HG02623 (cell line): ENCODE results near the gene MEIS1.
A peak's percentile ranks its signal among the peaks of the same experiment; 100 is the strongest.
"Not testable (repeated sequence)": the region's sequence is repeated elsewhere in the genome, so short reads cannot be mapped to it uniquely, and the experiment has no call there.

Experiments
- ATAC-seq: cut with Tn5 transposase; IDR thresholded peaks from one replicate; pipeline ENCODE4 v1.9.1; 2021; ENCODE audit warnings: moderate library complexity; ENCODE audit not compliant: unreplicated experiment

The MEIS1 gene

DNA sequence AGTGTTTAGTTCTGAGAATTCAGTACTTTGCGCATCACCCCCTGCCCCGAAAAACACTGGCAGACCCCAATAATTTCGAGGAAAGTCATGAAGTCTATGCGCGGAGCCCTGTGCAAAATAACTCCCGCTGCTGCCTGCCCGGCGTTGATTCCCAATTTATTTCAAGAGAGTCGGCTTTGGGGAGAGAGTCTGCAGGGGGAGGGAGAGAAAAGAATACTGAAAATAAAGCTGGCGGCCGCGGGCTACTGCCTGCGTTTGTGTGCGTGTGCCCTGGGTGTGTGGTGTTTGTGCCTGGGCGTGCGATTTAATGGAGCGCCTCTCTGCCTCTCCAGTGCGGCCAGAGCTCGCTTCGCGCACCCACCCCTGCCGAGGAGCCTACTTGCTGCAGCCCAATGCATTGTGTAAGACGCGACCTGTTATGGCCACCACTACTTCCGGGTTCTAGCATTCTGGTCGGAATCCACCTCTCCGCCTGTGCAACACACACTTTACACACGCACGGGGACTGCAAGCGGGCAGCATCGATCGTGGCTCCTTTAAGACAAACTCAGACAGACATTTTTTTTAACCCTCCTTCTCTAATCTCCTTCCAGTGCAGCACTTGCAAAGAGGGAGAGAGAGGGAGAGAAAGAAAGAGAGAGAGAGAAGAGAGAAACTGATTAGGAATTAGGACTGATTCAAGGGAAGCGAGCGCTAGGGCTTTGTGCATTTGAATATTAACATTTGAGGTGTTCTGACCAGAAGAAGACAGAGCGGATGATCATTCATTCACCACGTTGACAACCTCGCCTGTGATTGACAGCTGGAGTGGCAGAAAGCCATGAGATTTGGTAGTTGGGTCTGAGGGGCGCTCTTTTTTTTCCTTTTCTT, at the start of gene MEIS1:
Gene MEIS1, plus strand, starts transcription at position 447 of the 870 bp plus-strand sequence. CDS start 732 bp downstream, outside the sequence.
- ATAC-seq: peak; percentile 64

- ATAC-seq: no peak
Measured at GRCh38 chr2:66387016-66387753, 47.7 kb upstream of the MEIS1 start.

GRCh38 chr2:66389651-66390131, 45.2 kb upstream of the MEIS1 start:
- ATAC-seq: no peak

DNA sequence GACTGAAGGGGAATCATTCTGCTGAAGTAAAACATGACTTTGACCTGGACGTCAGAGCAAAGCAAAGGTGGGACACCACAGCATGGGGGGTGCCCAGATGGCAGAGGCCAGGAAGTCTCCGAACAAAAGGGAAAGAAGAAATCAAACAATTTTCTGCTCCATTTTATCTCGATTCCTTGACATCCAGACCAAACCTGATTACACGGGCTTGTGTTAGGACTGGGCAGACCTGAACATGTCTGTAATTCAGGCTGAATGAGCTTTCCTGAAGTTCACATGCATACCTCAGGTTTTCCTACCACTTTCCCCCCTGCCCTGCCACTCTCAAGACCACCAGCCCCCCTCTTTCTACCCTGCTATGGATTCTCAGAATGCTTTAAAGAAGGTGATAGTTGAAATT, 44.8 kb upstream of the MEIS1 start:
- no peak for ATAC-seq

DNA sequence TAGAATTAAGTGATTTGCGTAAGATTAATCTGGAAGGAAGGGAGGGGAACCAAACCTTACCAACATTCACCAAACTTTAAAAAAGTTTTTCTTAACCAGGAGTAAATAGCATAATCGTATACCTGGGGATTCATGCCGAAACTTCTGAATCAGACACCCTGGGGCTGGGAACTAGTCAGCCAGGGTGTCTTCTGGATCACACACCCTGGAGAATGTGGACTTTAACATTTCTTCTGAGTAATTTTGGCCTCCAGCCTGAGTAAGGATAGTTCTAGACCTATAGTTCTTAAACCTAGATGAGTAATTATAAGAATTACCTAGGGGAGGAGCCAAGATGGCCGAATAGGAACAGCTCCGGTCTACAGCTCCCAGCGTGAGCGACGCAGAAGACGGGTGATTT, 44.1 kb upstream of the MEIS1 start:
- no peak for ATAC-seq

DNA sequence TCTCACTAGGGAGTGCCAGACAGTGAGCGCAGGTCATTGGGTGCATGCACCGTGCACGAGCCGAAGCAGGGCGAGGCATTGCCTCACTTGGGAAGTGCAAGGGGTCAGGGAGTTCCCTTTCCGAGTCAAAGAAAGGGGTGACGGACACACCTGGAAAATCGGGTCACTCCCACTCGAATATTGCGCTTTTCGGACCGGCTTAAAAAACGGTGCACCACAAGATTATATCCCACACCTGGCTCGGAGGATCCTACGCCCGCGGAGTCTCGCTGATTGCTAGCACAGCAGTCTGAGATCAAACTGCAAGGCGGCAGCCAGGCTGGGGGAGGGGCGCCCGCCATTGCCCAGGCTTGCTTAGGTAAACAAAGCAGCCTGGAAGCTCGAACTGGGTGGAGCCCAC, 43.7 kb upstream of the MEIS1 start:
- ATAC-seq: not testable (repeated sequence)

GRCh38 chr2:66405473-66405872, 29.5 kb upstream of the MEIS1 start:
- ATAC-seq: no peak

- no peak for ATAC-seq
Measured at GRCh38 chr2:66408905-66409304, 26.0 kb upstream of the MEIS1 start.

- ATAC-seq: no peak
Measured at GRCh38 chr2:66412874-66413273, 22.1 kb upstream of the MEIS1 start.

DNA sequence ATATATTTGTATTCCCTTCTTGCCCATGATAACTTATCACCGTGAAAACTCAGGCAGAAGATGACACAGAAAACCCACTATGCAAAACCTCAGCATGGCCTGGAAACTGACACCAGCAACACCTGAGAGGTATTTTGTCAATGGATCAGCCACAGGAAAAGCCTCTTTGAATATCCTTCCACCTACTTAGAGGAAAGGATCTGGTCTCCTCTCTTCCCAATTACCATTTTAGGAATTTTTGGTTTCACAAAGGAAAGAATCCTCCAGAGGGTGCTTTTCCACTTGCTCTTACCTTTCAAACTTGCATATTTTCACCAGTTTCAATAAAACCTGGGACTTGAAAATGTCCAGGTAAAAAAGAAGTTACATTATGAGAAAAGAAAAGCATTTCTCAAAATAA, 20.0 kb upstream of the MEIS1 start:
- no peak for ATAC-seq

DNA sequence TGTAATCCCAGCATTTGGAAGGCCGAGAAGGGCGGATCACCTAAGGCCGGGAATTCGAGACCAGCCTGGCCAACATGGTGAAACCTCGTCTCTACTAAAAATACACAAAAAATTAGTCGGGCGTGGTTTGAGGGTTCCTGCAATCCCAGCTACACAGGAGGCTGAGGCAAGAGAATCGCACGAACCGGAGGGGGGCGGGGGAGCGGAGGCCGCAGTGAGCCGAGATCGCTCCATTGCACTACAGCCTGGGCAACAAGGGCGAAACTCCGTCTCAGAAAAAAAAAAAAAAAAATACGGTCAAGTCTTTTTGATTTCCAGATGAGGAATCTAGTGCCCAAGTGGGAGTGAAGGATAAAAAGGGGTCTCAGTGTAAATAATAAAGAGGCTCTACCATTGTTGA, 16.5 kb upstream of the MEIS1 start:
- ATAC-seq: no peak

- no peak for ATAC-seq
Measured at GRCh38 chr2:66421612-66422011, 13.3 kb upstream of the MEIS1 start.

GRCh38 chr2:66423391-66424124, 11.4 kb upstream of the MEIS1 start:
- no peak for ATAC-seq

GRCh38 chr2:66426244-66427111, 8.4 kb upstream of the MEIS1 start:
- ATAC-seq: no peak

DNA sequence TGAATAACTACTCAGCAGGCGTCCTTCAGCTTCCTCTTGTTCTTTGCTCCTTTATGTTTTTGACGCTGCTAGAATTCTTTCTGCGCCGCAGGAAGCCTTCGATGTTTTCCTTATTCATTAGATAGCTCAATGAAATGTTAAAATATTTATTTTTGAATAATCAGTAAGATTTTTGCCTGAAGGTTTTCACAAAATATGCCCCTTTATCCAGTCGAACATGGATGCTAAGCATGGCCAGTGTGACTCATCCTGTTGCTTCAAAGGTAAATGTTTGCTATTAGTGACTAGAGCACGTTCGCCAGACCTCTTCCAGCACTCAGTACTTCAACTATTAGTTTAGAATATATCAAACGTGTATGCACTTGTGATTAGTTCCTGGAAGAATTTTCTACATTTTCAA, 7.6 kb upstream of the MEIS1 start:
- ATAC-seq: no peak

GRCh38 chr2:66428986-66429612, 5.8 kb upstream of the MEIS1 start:
- peak; percentile 48 for ATAC-seq

GRCh38 chr2:66429693-66430504, 5.0 kb upstream of the MEIS1 start:
- ATAC-seq: no peak

DNA sequence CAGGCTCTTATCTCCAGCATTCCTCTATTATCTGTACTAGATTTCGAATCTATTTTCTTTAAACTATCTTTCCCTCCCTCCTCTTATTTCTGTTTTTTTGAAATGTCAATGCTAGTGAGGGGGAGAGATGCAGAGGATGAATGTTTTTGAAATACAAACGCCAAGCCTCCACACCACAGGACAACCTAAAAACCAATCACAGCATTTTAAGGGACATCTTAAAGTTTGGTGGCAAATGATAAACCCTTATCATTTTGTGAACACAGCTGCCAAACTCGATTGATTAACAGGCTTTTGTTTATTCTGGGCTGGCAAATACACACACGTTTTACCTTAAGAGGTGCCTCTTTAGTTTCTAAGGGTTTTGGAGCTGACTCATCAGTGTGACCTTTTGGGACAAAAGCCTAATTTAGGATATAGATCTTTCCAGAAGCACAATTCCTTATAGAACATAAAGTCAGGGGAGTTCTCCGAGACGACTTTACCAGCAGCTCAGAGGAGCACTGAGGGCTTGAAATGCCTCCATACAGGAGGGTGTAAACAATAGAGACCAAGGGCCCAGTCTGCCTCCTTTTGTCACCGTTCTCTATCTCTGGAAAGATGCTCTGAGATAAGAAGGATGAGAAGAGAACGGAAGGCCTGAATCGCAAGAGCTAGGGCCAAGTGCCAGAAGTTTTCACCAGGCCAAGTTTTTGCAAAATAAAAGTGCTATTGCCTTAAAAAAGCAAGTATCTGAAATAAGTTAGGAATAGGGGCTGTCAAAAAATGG, 4.2 kb upstream of the MEIS1 start:
- no peak for ATAC-seq
